Lung microvascular endothelial cell (primary cell): ENCODE results near the gene YWHAB. TPM values are rescaled to one million over a fixed set of nuclear protein-coding genes. Genes with fewer than 3 reads are reported as not detected.
"Not testable (repeated sequence)": the region's sequence is repeated elsewhere in the genome, so short reads cannot be mapped to it uniquely, and the experiment has no call there.

ENCODE experiments used
- DNase-seq, 2 donors: peaks; one replicate each; pipeline versions ENCODE4 v3.0.0 to v3.0.0-alpha.2; 2010; ENCODE audit warnings: low read depth in 2 of 2
- total RNA-seq: library from RNA; depleted of rRNA; stranded (reverse); fragments of >200 nt; gene quantifications from 2 replicates; pipeline ENCODE4 v1.2.1, GENCODE V29; 2014

The YWHAB gene
- total RNA-seq, result 76.9 and 96.6 TPM in 2 replicates

- peak; percentile 95 to 97 for DNase-seq
Measured at GRCh38 chr20:44885392-44886265, at the start of gene YWHAB. Gene YWHAB (plus strand): TSS chr20:44885705. CDS start chr20:44901534, 15,829 bp downstream.

- no peak for DNase-seq
Measured at GRCh38 chr20:44836601-44837120, 48.8 kb upstream of the YWHAB start.

- DNase-seq, result no peak
Measured at GRCh38 chr20:44837946-44838345, 47.6 kb upstream of the YWHAB start.

- DNase-seq, result no peak
Measured at GRCh38 chr20:44838521-44838920, 47.0 kb upstream of the YWHAB start.

- DNase-seq, result no peak
Measured at GRCh38 chr20:44839481-44839880, 46.0 kb upstream of the YWHAB start.

- no peak for DNase-seq
Measured at GRCh38 chr20:44840826-44841225, 44.7 kb upstream of the YWHAB start.

GRCh38 chr20:44841955-44842354 lies 43.5 kb upstream of the YWHAB start:
- no peak for DNase-seq

GRCh38 chr20:44843876-44844275 lies 41.6 kb upstream of the YWHAB start:
- DNase-seq, result no peak

GRCh38 chr20:44848254-44849015 lies 37.1 kb upstream of the YWHAB start:
- no peak for DNase-seq

GRCh38 chr20:44849703-44850102 lies 35.8 kb upstream of the YWHAB start:
- DNase-seq, result no peak

- DNase-seq, result no peak
Measured at GRCh38 chr20:44850272-44850671, 35.2 kb upstream of the YWHAB start.

GRCh38 chr20:44850837-44851236 lies 34.7 kb upstream of the YWHAB start:
- no peak for DNase-seq

GRCh38 chr20:44851545-44851944 lies 34.0 kb upstream of the YWHAB start:
- DNase-seq, result no peak

GRCh38 chr20:44856442-44856841 lies 29.1 kb upstream of the YWHAB start:
- no peak for DNase-seq

GRCh38 chr20:44856856-44857448 lies 28.6 kb upstream of the YWHAB start:
- DNase-seq, result no peak

- DNase-seq, result peak in 1 of 2 donors; percentile 14
Measured at GRCh38 chr20:44858606-44859360, 26.7 kb upstream of the YWHAB start.

- peak in 1 of 2 donors; percentile 9 for DNase-seq
Measured at GRCh38 chr20:44861531-44862006, 23.9 kb upstream of the YWHAB start.

GRCh38 chr20:44862286-44862685 lies 23.2 kb upstream of the YWHAB start:
- DNase-seq, result no peak

- DNase-seq, result not testable (repeated sequence)
Measured at GRCh38 chr20:44863365-44864084, 22.0 kb upstream of the YWHAB start.

GRCh38 chr20:44864493-44864892 lies 21.0 kb upstream of the YWHAB start:
- DNase-seq, result not testable (repeated sequence)
